ENCODE measurements around the gene ITGA2B.

DNA sequence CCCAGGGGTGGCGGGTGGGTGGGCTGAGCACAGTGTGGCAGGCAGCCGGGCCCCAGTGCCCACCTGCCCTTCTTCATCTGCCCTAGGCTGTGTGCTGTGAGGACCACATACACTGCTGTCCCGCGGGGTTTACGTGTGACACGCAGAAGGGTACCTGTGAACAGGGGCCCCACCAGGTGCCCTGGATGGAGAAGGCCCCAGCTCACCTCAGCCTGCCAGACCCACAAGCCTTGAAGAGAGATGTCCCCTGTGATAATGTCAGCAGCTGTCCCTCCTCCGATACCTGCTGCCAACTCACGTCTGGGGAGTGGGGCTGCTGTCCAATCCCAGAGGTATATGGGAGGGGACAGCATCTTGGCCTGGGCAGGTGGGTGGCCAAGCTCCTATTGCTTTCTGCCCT is 38.0 kb downstream of the ITGA2B start:
- TF ChIP-seq, protein P1, sequence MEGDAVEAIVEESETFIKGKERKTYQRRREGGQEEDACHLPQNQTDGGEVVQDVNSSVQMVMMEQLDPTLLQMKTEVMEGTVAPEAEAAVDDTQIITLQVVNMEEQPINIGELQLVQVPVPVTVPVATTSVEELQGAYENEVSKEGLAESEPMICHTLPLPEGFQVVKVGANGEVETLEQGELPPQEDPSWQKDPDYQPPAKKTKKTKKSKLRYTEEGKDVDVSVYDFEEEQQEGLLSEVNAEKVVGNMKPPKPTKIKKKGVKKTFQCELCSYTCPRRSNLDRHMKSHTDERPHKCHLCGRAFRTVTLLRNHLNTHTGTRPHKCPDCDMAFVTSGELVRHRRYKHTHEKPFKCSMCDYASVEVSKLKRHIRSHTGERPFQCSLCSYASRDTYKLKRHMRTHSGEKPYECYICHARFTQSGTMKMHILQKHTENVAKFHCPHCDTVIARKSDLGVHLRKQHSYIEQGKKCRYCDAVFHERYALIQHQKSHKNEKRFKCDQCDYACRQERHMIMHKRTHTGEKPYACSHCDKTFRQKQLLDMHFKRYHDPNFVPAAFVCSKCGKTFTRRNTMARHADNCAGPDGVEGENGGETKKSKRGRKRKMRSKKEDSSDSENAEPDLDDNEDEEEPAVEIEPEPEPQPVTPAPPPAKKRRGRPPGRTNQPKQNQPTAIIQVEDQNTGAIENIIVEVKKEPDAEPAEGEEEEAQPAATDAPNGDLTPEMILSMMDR (IDR thresholded peaks at IDR 0.05 in 2 of 3, conservative IDR thresholded peaks at IDR 0.05 in 1 of 3; ENCODE audit: control insufficient read depth in 2 of 3, extremely low read depth in 1 of 3, insufficient read depth in 1 of 3, low read depth in 3 of 3, low read length in 3 of 3), result no peak
- TF ChIP-seq CHD2 (IDR thresholded peaks at IDR 0.05; ENCODE audit: borderline replicate concordance, low read depth, low read length), result no peak
- no peak for TF ChIP-seq HDAC6 (IDR thresholded peaks at IDR 0.05; ENCODE audit: unreplicated experiment)
- no peak for TF ChIP-seq MAX (IDR thresholded peaks at IDR 0.05; ENCODE audit: low read depth, low read length)

Data from GM12878 (cell line).